HG02798 (cell line): ENCODE data around the gene PHACTR2.
"Not testable (repeated sequence)": the region's sequence is repeated elsewhere in the genome, so short reads cannot be mapped to it uniquely, and the experiment has no call there.

Source experiments
- ATAC-seq: cut with Tn5 transposase; IDR thresholded peaks from one replicate; pipeline ENCODE4 v1.9.1; 2021; ENCODE audit warnings: mild to moderate bottlenecking; ENCODE audit not compliant: unreplicated experiment, poor library complexity

PHACTR2 gene

DNA sequence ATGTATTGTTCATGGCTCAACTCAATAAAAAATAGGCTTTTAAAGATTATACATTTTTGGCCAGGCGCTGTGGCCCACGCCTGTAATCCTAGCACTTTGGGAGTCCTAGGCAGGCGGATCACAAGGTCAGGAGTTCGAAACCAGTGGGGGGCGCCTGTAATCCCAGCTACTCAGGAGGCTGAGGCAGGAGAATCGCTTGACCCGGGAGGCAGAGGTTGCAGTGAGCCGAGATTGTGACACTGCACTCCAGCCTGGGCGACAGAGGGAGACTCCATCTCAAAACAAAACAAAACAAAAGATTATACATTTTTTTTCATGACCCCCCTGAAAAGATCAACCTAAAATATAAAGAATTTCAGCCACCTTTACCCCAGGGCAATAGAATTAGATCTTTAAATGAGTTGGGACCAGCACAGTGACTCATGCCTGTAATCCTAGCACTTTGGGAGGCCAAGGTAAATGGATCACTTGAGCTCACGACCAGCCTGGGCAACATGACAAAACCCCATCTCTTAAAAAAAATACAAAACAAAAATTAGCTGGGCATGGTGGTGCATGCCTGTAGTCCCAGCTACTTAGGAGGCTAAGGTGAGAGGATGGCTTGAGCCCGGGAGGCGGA, 60.4 kb downstream of the PHACTR2 start:
- not testable (repeated sequence) for ATAC-seq

DNA sequence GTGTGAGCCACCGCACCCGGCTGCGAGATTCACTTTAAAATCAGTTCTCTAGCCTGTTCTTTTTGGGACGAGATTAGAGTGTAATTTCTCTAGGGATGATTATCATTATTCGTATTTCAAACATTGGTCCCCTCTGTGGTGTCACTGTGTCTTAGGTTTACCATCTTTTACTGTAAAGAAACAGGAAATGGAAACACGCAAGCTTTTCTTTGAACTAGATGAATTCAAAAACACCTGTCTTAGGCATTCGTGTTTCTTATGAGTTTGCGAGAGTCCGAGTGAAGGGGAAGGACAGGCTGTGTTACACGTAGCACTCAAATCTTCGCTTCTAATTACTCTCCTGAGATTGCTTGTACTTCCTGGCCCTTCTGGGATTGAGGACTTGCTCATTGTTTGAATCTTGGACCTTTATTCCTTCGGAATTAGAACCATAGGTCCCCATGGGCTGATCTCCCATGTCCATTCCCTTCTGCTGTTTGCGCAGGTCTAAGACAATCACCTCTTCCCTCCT, 61.6 kb downstream of the PHACTR2 start:
- no peak for ATAC-seq

DNA sequence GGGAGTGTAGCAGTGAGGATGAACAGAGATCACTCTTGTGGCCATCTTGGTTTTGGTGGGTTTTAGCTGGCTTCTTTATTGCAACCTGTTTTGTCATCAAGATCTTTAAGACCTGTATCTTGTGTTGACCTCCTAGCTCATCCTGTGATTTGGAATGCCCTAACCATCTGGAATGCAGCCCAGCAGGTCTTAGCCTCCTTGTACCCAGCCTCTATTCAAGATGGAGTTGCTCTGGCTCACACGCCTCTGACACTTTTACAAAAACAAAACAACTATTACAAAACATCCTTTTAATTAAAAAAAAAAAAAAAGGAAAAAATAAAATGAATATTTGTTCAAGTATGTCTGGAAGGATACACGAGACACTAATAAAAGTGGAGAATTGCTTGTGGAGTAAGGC, 62.4 kb downstream of the PHACTR2 start:
- no peak for ATAC-seq

DNA sequence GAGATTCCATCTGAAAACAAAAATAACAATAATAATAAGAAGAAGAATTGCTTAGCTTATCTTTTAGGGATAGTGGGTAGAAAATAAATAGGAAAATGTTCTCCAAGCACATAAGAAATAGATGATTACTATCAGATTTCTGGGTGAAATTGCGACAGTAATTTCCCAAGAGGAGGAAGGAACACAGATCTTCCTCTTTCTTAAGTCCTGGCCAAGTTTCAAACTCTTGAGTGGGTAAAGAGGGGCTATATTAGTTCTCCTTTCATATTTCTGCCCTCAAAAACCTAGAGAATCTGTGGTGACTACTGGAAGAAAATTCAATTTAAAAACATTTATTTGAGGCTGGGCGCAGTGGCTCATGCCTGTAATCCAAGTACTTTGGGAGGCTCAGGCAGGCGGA, 63.7 kb downstream of the PHACTR2 start:
- no peak for ATAC-seq

DNA sequence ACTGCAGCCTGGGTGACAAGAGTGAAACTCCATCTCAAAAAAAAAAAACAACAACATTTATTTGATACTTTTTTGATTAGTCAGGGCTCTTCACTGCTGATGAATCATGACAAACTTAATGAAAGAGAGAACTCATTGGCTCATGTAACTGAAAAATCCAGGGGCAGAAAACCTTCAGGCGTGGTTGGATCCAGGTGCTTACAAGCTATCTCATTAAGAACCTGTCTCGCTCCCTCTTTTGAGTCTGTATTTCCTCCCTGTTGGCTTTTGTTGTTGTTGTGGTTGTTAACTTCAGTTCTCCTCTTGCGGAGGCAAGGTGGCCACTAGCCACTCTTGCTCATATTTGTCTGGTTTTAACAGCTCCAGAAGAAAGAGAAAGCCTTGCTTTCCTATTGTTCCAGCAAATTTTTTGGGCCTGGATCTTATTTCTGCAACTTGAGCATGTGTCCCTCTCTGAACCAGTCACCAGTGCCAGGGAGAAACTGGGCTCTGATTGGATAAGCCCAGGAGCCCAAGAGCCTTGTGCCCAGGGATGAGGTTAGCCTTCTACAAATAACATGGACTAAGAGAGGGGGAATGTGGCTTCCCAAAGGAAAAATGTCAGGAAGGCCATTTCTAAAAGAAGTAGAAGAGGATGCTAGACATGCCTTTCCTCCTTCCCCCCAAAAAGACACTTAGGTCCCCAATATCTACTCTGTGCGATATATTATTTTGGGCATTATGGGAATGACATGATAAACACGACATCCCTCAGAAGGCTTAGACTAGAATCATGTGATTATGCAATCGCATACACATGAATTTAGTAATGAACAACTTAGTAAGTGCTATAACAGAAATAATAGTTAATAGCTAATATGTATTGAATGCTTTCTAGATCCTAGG, 64.5 kb downstream of the PHACTR2 start:
- no peak for ATAC-seq

DNA sequence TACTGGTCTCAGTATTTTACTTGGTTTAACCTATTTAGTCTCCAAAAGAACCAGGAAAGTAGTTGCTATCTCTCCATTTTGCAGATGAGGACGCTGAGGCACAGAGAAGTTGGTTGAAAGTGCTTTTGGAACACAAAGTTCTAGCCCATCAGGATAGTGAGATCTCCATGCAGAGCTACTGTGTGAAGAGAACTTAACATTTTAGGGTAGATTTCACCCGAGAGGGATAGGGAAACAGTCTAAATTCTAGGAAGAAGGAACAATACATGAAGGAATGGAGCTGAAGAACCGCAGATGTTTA, 65.1 kb downstream of the PHACTR2 start:
- ATAC-seq, result no peak

DNA sequence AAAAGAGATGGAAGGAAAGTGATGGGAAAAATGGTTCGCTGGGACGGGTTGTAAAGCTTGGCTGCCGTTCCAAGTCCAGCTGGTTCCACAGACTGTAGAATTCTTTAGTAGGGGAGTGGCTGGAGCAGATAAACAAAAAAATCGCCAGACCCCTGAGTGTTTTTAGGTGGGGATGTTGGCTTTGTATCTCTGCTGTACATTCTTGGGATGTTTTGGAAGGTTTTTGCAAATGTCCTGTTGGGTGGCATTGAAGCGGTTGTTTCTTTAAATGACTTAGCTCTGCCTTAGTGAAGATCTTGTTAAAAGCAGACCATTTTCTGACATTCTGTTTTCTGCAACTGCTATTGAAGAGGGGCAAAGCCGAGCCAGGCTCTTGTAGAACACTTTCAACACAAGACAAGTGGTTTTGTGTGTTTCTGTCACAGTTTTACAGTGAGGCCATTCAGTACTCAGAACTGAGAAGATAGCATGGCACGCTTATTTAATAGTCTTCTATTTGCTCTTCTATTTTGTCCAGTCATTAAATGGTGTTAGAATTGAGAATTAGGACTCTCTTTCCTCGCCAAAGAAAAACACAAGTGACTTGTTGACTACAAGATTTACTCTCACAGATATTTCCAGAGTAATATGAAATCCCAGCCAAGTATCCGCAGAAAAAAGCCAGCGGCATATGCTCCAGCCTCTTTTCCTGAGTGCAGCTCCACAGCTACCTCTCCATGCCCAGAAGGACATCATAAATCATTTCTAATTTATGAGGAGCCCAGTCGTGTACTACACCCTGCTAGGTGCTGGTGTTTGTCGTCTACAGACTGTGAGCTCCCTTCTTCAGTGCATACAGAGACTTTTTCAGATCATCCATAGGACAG, 65.8 kb downstream of the PHACTR2 start:
- no peak for ATAC-seq

DNA sequence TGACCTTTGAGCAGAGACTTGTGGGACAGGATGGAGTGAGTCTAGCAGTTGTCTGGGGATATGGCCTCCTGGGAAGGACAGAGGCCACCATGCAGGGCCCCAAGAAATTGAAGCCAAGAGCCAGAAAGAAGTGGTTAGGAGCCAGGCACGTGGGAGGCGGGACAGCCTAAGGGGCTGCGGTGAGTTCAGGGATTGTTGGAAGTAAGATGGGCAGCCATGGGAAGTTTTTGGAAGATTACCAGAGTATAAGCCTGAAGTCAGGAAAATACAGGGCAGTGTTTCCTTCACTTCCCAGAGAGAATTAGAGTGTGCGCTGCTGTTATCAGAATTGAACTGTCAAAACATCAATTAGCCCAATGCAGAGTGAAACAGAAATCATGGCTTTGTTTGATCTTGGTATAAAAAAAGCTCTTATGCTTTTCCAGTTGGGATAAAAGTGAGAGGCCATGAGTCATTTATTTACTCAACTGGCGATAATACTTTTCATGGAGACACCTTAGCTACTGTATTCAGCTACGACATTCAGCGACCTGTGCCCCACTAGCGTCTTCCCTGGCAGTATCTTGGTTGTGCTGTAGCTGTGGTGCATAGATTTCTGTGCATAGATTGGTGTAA, 66.9 kb downstream of the PHACTR2 start:
- ATAC-seq, result no peak

DNA sequence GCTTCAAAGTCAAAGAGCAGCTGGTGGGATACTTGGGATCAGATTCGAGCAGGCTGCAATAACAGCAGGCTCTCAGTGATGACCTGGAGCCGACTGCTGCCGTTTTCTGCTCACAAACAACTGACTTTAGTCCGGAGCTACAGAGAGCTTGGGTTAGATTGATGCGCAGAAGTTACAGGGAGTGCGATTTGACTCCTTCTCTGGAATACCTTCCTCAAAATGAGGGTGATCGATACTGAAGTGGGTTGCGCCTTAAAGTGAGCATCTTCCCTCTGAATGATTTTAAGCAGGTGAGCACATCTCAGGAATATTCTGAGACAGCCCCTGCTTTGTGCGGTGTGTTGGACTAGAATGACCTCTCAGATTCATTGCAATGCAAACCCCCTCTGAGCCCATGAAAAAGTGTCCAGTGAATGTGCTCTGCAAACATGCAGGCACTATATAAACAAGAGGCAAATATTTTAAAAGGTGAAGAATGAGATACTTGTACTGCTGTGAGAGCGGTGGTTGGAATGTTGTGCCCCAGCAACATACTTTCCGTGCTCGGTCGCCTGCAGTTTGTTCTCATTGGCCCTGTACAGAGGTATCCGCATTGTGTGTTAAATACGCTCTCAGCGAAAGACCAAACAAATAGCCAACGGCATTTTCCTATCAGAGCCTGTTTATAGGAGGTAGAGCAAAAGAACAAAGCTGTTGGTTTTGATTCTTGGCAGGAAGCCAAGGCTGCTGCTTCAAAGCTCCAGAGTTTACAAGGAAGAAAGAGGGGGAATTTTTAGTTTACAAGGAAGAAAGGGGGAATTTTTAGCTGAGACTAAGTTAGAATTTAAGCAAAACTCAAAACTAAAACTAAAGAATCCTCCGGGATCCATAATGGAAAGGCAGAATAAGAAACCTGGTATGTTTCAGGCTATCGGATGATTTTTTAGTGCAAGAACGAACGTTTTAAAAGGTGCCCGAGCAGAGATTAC, 67.7 kb downstream of the PHACTR2 start:
- no peak for ATAC-seq

DNA sequence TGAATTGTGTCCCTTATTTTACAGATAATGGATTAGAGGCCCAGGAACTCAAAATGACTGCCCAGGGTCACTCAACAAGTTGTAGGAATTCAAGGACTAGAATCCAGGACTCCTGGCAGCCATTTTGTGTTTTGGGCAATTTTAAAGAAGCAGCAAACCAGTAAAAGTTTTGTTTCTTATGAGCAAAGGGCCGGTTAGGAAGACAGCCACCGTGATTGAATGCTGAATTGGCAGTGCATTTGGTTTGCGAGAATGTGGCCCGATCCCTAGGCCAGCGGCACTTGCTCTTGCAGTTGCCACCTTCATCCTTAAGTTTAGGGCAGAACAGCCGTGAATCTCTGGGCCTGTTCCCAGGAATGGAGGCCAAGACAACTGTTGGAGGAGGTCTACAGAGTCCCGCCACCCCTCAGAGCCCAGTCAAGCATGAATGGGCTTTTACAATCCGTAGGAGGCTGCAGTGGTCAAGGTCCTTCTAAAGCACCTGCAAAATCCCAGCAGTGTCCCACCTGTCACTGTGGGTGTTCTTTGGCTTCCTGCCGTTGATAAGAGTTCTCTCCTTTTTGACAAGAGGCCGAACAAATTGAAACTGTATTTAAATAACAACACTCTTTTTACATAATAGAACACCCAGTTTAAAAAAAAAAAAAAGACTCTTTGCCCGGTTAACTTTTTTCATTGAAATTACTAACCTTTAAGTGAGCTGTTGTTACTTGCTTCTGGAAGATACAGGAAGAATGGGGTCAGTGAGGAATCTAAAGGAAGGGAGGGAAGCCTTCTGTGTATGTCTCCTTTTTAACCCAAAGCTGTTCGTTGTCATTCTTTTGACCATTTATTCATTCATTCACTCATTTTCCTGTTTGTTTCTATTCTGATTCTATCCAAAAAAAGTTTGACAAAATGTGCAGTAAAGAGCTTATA, 68.7 kb downstream of the PHACTR2 start:
- no peak for ATAC-seq

DNA sequence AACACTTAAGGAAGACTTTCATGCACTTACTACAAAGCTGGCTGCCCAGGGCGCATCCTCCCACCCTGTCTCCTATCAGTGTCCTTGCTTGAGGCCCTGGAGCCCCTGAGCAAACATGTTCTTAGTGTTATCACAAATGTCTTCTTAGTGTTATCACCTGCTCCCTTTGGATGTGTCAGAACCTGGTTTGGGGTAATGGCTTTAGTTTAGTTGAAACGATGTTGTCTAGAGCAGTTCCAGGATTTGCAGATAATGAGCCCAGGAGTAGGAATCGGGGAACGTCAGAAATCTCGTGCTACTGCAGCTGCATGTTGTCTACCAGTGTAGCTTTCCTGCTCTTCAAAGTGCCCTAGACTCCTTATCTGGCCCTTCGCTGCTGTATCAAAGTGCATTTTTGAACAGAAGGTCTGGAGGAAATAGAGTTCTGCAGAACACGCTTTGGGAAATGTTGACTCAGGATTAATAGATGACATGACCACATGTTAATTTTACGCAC, 69.6 kb downstream of the PHACTR2 start:
- ATAC-seq, result no peak

DNA sequence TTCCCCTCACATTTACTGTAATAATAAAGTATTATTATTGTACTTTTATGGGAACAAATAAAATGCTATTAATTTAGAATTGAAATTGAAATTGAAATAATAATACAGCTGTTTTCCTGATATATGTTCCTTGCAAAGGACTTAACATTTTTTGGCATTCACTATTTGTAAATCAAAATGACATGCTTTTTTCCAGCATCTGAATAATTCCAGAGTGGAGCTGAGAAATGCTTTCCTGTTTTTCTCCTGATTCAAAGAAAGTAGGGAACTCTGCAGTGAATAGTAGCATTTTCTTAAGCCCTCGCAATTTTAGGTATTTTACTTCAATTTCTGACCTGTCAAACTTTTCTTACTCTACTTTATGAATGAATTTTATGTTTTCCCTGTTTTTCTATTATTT, 72.1 kb downstream of the PHACTR2 start:
- no peak for ATAC-seq

DNA sequence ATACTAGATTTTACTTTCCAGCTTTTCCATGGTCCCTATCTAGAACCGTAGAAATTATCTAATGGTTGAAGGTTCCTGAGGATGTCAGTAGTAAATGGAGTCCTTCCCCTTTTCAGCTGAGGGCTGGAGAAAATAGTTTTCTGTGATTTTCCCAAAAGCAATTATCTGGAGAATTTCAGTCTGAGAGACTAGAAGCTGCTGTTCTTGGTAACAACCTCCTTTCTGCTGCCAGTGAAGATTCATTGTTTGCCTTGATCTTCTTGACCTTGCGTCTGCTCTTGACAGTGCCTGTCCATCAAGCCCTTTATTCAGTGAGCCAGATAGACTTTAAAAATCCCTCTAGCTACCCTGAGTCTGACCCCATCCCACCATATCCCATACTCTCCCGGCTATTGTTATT, 73.1 kb downstream of the PHACTR2 start:
- ATAC-seq, result no peak

DNA sequence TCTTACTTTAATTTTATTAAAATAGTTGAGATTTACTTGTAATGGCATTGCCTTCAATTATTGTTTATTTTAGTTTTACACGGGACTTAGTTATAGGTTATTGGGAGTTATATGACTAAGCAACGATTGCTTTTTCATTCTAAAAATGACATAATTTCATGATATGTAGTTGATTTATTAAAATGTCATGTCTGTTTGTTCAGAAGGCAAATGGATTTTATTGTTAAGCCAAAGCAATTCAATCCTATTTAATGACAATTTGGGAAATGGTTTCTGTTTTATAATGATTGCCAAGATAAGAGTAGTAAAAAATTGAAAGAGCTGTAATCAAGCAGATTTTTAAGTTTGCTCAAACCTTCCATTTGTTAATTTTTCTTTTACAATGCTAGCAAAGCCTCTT, 74.7 kb downstream of the PHACTR2 start:
- ATAC-seq, result no peak

DNA sequence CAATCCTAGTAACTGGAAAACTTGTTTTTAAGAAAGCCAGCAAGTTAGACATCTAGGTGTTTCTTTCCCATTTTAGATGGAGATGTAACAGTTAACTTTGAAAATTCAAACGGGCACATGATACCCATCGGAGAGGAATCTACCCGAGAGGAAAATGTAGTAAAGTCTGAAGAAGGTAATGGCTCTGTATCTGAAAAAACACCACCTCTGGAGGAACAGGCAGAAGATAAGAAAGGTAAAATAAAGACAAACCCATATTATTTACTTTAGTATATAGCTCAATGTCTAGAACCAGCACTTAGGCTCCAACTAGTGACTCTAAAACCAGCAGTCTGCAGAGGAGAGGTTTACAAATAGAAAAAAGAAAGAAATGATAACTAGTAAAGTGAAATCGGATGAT, 75.9 kb downstream of the PHACTR2 start:
- ATAC-seq, result no peak

DNA sequence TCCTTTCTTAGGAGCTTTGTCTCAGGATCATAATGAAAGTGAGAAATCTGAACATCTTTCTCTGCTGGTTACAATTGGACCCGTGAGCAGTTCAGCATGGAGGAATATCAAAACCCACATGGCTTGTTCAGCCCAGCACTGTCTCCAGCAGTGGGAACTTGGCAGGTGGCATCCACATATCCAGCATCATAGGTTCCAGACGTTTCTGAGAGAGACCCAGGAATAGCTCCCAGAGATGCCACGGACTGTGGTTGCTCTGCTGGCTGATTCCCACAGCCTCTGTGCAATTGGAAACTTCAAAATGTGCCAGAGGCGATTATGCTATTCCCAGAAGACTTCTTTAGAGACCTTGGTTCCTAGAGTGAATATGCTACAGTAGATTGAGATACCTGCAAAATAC, 76.4 kb downstream of the PHACTR2 start:
- no peak for ATAC-seq

DNA sequence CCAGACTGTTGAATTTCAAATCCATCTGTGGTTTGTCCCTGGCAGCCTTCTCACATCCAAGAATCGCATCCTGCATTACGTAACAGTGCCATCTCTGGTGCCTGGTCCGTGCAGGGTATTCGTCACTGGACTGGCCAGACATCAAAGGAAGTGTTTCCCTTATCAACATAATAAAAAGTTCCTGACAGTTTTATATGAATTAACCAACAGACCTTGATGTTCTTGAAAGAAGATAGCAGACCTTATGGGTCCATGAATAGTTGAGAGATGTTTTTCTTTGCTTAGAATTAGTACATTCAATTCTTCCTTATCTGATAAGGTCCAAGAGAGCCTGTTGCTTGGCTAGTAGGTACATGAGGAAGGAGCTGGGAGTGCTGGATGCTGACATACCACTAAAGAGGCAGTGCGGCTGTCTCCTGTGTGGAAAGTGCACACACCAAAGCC, 77.6 kb downstream of the PHACTR2 start:
- ATAC-seq, result no peak

DNA sequence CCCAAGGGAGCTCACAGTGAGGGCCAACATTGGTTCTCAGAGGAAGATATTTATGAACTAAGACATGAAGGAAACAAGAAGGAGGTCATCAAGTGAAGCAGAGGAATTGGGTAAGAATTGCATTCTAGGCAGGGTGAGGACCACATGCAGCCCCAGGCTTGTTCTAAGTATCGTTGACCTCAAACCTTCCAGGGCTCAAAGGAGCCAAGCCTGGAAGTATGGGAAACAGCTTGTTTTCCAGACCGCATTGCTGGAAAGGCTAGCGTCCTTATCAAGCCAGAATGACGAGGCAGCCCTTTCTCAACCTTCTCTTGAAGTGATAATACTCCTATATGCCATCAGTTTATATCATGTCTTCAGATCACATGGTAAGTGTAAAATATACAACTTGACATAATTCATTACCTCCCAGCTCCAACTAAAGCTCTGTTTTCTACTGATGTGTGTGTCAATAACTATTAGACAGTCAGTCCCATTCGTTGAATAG, 79.6 kb downstream of the PHACTR2 start:
- no peak for ATAC-seq
